Neural cell (in vitro differentiated cells): ENCODE data around the gene CDH12. TPM values are rescaled to one million over a fixed set of nuclear protein-coding genes. Genes with fewer than 3 reads are reported as not detected.

ENCODE experiments used
- H2AFZ ChIP-seq: fragments of 200-600, 300-800 bp; sonication (generic), shearing (Covaris generic); 2 replicates; pipeline ENCODE4 v1.6.0; 2014; ENCODE audit warnings: low read depth, mild to moderate bottlenecking, antibody characterized with exemption, low read length, moderate library complexity
- H3F3A ChIP-seq: fragments of 200-600 bp; shearing (Covaris generic); 2 replicates; pipeline ENCODE4 v1.6.1; 2016; ENCODE audit warnings: mild to moderate bottlenecking, moderate library complexity, mixed read lengths, antibody characterized with exemption, low read length; ENCODE audit not compliant: insufficient read depth, poor library complexity, severe bottlenecking
- H3K27ac ChIP-seq: fragments of 200-600, 300-800 bp; sonication (generic), shearing (Covaris generic); 2 replicates; pipeline ENCODE4 v1.5.1; 2014; ENCODE audit warnings: mild to moderate bottlenecking, low read length, moderate library complexity
- H3K27me3 ChIP-seq: fragments of 300-800, 200-600 bp; sonication (generic), shearing (Covaris generic); 2 replicates; pipeline ENCODE4 v1.6.0; 2014; ENCODE audit warnings: mild to moderate bottlenecking, low read depth, low read length, moderate library complexity; ENCODE audit not compliant: insufficient read depth
- H3K36me3 ChIP-seq: fragments of 300-800, 200-600 bp; sonication (generic), shearing (Covaris generic); 2 replicates; pipeline ENCODE4 v1.5.1; 2014; ENCODE audit warnings: mild to moderate bottlenecking, antibody characterized with exemption, low read length, moderate library complexity; ENCODE audit not compliant: insufficient read depth
- H3K4me2 ChIP-seq: fragments of 300-800, 200-600 bp; sonication (generic), shearing (Covaris generic); 2 replicates; pipeline ENCODE4 v1.6.0; 2014; ENCODE audit warnings: mild to moderate bottlenecking, low read length
- H3K4me3 ChIP-seq: fragments of 300-800, 200-600 bp; sonication (generic), shearing (Covaris generic); 2 replicates; pipeline ENCODE4 v1.5.1; 2014; ENCODE audit warnings: mild to moderate bottlenecking, low read length, moderate library complexity
- H3K79me2 ChIP-seq: fragments of 200-600 bp; shearing (Covaris generic); replicated peaks from 2 replicates; pipeline ENCODE4 v1.6.0; 2014; ENCODE audit warnings: mild to moderate bottlenecking, low read length, moderate library complexity; ENCODE audit not compliant: insufficient read depth
- H3K9ac ChIP-seq: fragments of 300-800, 200-600 bp; sonication (generic), shearing (Covaris generic); 2 replicates; pipeline ENCODE4 v1.6.1; 2016; ENCODE audit warnings: mild to moderate bottlenecking, low read length, mixed read lengths
- H3K9me2 ChIP-seq: fragments of 200-600 bp; shearing (Covaris generic); 2 replicates; pipeline ENCODE4 v1.6.1; 2016; ENCODE audit warnings: mild to moderate bottlenecking, low read length, mixed read lengths; ENCODE audit not compliant: insufficient read depth
- H3K9me3 ChIP-seq: fragments of 200-600, 300-800 bp; sonication (generic), shearing (Covaris generic); 2 replicates; pipeline ENCODE4 v1.6.1; 2016; ENCODE audit warnings: mild to moderate bottlenecking, mixed run types, low read length, moderate library complexity, mixed read lengths
- H4K20me1 ChIP-seq: fragments of 200-600 bp; shearing (Covaris generic); 2 replicates; pipeline ENCODE4 v1.6.1; 2016; ENCODE audit warnings: mild to moderate bottlenecking, mixed run types; ENCODE audit not compliant: insufficient read depth
- EP300 ChIP-seq: fragments of 450-650 bp; conservative IDR thresholded peaks from 2 replicates; pipeline ENCODE4 v1.6.1; 2014; ENCODE audit warnings: antibody characterized with exemption, mild to moderate bottlenecking, moderate library complexity; ENCODE audit not compliant: poor library complexity, severe bottlenecking
- EZH2 ChIP-seq: fragments of 200-600, 300-800 bp; shearing (Covaris generic), sonication (generic); IDR thresholded peaks from 2 replicates; pipeline ENCODE4 v1.6.1; 2014; ENCODE audit warnings: antibody characterized with exemption, low read length, borderline replicate concordance, mild to moderate bottlenecking; ENCODE audit not compliant: insufficient read depth, poor library complexity, severe bottlenecking
- MXI1 ChIP-seq: fragments of 450-650 bp; conservative IDR thresholded peaks from 2 replicates; pipeline ENCODE4 v1.6.1; 2014; ENCODE audit warnings: antibody characterized with exemption, mild to moderate bottlenecking; ENCODE audit not compliant: poor library complexity, severe bottlenecking
- POLR2AphosphoS5 ChIP-seq: IDR thresholded peaks from 2 replicates; pipeline ENCODE4 v1.6.1; 2012
- RAD21 ChIP-seq: fragments of 450-650 bp; conservative IDR thresholded peaks from 2 replicates; pipeline ENCODE4 v1.6.1; 2014; ENCODE audit warnings: antibody characterized with exemption, mild to moderate bottlenecking, moderate library complexity
- SMC3 ChIP-seq: fragments of 450-650 bp; conservative IDR thresholded peaks from 2 replicates; pipeline ENCODE4 v1.6.1; 2014; ENCODE audit warnings: antibody characterized with exemption, mild to moderate bottlenecking, moderate library complexity; ENCODE audit not compliant: poor library complexity
- TAF1 ChIP-seq: IDR thresholded peaks from 2 replicates; pipeline ENCODE4 v1.6.1; 2012; ENCODE audit warnings: low read depth
- polyA plus RNA-seq: library from polyadenylated mRNA; depleted of rRNA; stranded (reverse); fragments of >200 nt; gene quantifications from 2 replicates; pipeline ENCODE4 v1.2.3, GENCODE V29; 2014
- TF ChIP-seq, protein P1 (sequence below): fragments of 450-650 bp; IDR thresholded peaks from 2 replicates; pipeline ENCODE4 v1.5.1; 2014; ENCODE audit warnings: antibody characterized with exemption, mild to moderate bottlenecking, moderate library complexity; ENCODE audit not compliant: poor library complexity, severe bottlenecking
- TF ChIP-seq, protein P2 (sequence below): IDR thresholded peaks from 2 replicates; pipeline ENCODE4 v1.6.1; 2012; ENCODE audit warnings: borderline replicate concordance

CDH12 gene
- polyA plus RNA-seq, 1 donor from 2014 or later, result 2.1 TPM

DNA sequence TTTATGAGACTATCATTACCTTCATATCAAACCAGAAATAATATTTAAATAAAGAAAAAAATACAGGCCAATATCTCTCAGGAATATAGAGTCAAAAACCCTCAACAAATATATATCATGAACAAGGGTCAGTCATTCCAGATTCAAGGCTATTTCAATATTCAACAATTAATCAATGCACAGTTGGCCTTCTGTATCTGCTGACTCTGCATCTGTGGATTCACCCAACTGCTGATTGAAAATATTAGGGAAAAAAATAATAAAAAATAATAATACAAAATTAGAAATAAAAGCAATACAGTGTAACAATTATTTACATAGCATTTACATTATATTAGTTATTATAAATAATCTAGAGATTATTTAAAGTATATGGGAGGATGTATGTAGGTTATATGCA is 1114.0 kb downstream of the CDH12 start:
- Histone ChIP-seq H3K27ac (no peak overlapping the region), H3K4me3 (no peak overlapping the region)

DNA sequence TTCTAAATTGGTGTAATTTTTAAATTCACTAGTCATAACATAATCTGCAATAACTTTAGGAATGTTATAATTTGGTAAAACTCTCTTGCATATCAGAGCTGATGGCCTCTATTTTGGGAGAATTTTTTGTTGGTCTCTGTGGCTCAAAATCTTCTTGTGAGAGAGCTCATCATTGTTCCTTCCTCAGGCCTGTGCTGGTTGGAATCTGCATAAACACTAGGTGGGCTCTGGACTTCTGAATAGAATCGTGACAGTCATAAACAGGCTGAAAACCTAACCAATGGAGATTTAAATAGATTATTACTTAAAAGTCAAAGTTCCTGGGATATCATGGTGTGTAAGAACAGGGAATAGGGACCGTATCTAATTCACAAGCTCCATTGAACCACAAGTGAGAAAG is 1129.6 kb downstream of the CDH12 start:
- Histone ChIP-seq H3K4me2 (no peak overlapping the region), H2AFZ (no peak overlapping the region)

More for the DNA sequence above, 1114.0 kb downstream of the CDH12 start:
- no peaks in the 10 kb centered on the region for H3K79me2 ChIP-seq
- no peaks in the 10 kb centered on the region for H3K36me3 ChIP-seq
- no peaks in the 10 kb centered on the region for H4K20me1 ChIP-seq
- no peaks in the 10 kb centered on the region for H3K27me3 ChIP-seq
- H3K4me2 ChIP-seq, result no peak overlapping the region
- no peaks in the 10 kb centered on the region for H3F3A ChIP-seq
- H3K9me2 ChIP-seq, result no peaks in the 10 kb centered on the region
- H3K9ac ChIP-seq, result no peak overlapping the region
- H2AFZ ChIP-seq, result no peak overlapping the region
- TF ChIP-seq MXI1 (no peak), EZH2 (no peak), SMC3 (no peak), EP300 (no peak), TAF1 (no peak), RAD21 (no peak), POLR2AphosphoS5 (no peak)
- TF ChIP-seq, protein P1, sequence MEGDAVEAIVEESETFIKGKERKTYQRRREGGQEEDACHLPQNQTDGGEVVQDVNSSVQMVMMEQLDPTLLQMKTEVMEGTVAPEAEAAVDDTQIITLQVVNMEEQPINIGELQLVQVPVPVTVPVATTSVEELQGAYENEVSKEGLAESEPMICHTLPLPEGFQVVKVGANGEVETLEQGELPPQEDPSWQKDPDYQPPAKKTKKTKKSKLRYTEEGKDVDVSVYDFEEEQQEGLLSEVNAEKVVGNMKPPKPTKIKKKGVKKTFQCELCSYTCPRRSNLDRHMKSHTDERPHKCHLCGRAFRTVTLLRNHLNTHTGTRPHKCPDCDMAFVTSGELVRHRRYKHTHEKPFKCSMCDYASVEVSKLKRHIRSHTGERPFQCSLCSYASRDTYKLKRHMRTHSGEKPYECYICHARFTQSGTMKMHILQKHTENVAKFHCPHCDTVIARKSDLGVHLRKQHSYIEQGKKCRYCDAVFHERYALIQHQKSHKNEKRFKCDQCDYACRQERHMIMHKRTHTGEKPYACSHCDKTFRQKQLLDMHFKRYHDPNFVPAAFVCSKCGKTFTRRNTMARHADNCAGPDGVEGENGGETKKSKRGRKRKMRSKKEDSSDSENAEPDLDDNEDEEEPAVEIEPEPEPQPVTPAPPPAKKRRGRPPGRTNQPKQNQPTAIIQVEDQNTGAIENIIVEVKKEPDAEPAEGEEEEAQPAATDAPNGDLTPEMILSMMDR, result no peak
- TF ChIP-seq, protein P2, sequence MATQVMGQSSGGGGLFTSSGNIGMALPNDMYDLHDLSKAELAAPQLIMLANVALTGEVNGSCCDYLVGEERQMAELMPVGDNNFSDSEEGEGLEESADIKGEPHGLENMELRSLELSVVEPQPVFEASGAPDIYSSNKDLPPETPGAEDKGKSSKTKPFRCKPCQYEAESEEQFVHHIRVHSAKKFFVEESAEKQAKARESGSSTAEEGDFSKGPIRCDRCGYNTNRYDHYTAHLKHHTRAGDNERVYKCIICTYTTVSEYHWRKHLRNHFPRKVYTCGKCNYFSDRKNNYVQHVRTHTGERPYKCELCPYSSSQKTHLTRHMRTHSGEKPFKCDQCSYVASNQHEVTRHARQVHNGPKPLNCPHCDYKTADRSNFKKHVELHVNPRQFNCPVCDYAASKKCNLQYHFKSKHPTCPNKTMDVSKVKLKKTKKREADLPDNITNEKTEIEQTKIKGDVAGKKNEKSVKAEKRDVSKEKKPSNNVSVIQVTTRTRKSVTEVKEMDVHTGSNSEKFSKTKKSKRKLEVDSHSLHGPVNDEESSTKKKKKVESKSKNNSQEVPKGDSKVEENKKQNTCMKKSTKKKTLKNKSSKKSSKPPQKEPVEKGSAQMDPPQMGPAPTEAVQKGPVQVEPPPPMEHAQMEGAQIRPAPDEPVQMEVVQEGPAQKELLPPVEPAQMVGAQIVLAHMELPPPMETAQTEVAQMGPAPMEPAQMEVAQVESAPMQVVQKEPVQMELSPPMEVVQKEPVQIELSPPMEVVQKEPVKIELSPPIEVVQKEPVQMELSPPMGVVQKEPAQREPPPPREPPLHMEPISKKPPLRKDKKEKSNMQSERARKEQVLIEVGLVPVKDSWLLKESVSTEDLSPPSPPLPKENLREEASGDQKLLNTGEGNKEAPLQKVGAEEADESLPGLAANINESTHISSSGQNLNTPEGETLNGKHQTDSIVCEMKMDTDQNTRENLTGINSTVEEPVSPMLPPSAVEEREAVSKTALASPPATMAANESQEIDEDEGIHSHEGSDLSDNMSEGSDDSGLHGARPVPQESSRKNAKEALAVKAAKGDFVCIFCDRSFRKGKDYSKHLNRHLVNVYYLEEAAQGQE, result no peak
- H3K9me3 ChIP-seq, result no peaks in the 10 kb centered on the region

More for the DNA sequence above, 1129.6 kb downstream of the CDH12 start:
- H3F3A ChIP-seq, result no peaks in the 10 kb centered on the region
- H4K20me1 ChIP-seq, result no peaks in the 10 kb centered on the region
- no peaks in the 10 kb centered on the region for H3K27me3 ChIP-seq
- H3K36me3 ChIP-seq, result no peaks in the 10 kb centered on the region
- no peaks in the 10 kb centered on the region for H3K9me3 ChIP-seq
- H3K4me3 ChIP-seq, result no peak overlapping the region
- TF ChIP-seq, protein P2, result no peak
- TF ChIP-seq MXI1, result no peak
- no peak for TF ChIP-seq TAF1
- no peak for TF ChIP-seq RAD21
- TF ChIP-seq, protein P1, result no peak
- TF ChIP-seq POLR2AphosphoS5, result no peak
- TF ChIP-seq EZH2, result no peak
- TF ChIP-seq EP300, result no peak
- TF ChIP-seq SMC3, result no peak
- no peak overlapping the region for H3K27ac ChIP-seq
- no peaks in the 10 kb centered on the region for H3K9me2 ChIP-seq
- no peak overlapping the region for H3K9ac ChIP-seq
- no peaks in the 10 kb centered on the region for H3K79me2 ChIP-seq
